Gastrocnemius medialis (tissue), 4 donors: ENCODE results near the gene SLC52A1. TPM values are rescaled to one million over a fixed set of nuclear protein-coding genes. Genes with fewer than 3 reads are reported as not detected.

Experiments used
- ATAC-seq, 2 donors: fragments of 150-250 bp; one replicate each; pipeline ENCODE4 v1.9.1; 2016
- DNase-seq, 2 donors: peaks; one replicate each; pipeline ENCODE4 v3.0.0-alpha.2; 2019
- H3K27ac ChIP-seq, 4 donors: fragments of 200-600 bp; sonication (generic); 1 replicate in 1 of 4; 2 replicates in 3 of 4; pipeline ENCODE4 v1.5.1; 2016 to 2018; ENCODE audit warnings: mild to moderate bottlenecking in 2 of 4, moderate library complexity in 1 of 4
- H3K27me3 ChIP-seq, 3 donors: fragments of 200-600 bp; sonication (generic) in 2 of 3; 1 replicate in 1 of 3; 2 replicates in 2 of 3; pipeline versions ENCODE4 v1.5.1 to v1.6.0; 2016 to 2019; ENCODE audit warnings: mild to moderate bottlenecking in 1 of 3, moderate library complexity in 1 of 3
- H3K36me3 ChIP-seq, 2 donors: fragments of 200-600 bp; sonication (generic) in 1 of 2; one replicate each; pipeline ENCODE4 v1.5.1; 2017 to 2018
- H3K4me1 ChIP-seq, 2 donors: fragments of 200-600 bp; sonication (generic) in 1 of 2; one replicate each; pipeline ENCODE4 v1.5.1; 2016 to 2017; ENCODE audit warnings: mild to moderate bottlenecking in 2 of 2
- H3K4me3 ChIP-seq, 4 donors: fragments of 200-600 bp; sonication (generic) in 3 of 4; 1 replicate in 1 of 4; 2 replicates in 3 of 4; pipeline ENCODE4 v1.5.1; 2016 to 2019; ENCODE audit warnings: mild to moderate bottlenecking in 2 of 4
- H3K9me3 ChIP-seq, 3 donors: fragments of 200-600 bp; sonication (generic) in 2 of 3; 1 replicate in 1 of 3; 2 replicates in 2 of 3; pipeline ENCODE4 v1.5.1; 2016 to 2019
- POLR2A ChIP-seq, 2 donors: fragments of 450-650 bp; IDR thresholded peaks; one replicate each; pipeline ENCODE4 v1.6.1; 2017; ENCODE audit warnings: antibody characterized with exemption in 2 of 2, mild to moderate bottlenecking in 2 of 2, moderate library complexity in 2 of 2
- in situ Hi-C, 4 donors: fragments of 200-750 bp; cut with MboI; loops; one replicate each; pipeline versions ENCODE4 v1.15.0 to v1.8.0; 2017; ENCODE audit warnings: low sequenced_read_pairs in 4 of 4
- intact Hi-C: fragments of 100-400 bp; cut with DNase I; formaldehyde crosslinking; loops from one replicate; pipeline ENCODE4 v1.15.1; 2023; ENCODE audit warnings: low total_unique reads
- total RNA-seq, 4 donors: library from RNA; depleted of rRNA; stranded (reverse); fragments of >200 nt; gene quantifications; one replicate each; pipeline versions ENCODE4 v1.1.0 to v1.2.3, GENCODE V29; 2016
- TF ChIP-seq, protein P1 (sequence below), 5 experiments: fragments of 450-650 bp in 3 of 5; fragments of 200-600 bp in 2 of 5; sonication (generic) in 2 of 5; IDR thresholded peaks in 4 of 5; conservative IDR thresholded peaks in 1 of 5; 1 replicate in 4 of 5; 2 replicates in 1 of 5; pipeline ENCODE4 v1.5.1; 2016 to 2019; ENCODE audit warnings: antibody characterized with exemption in 5 of 5, mild to moderate bottlenecking in 3 of 5, moderate library complexity in 3 of 5

SLC52A1 gene
- total RNA-seq, 4 donors from 2014 or later, result not detected

DNA sequence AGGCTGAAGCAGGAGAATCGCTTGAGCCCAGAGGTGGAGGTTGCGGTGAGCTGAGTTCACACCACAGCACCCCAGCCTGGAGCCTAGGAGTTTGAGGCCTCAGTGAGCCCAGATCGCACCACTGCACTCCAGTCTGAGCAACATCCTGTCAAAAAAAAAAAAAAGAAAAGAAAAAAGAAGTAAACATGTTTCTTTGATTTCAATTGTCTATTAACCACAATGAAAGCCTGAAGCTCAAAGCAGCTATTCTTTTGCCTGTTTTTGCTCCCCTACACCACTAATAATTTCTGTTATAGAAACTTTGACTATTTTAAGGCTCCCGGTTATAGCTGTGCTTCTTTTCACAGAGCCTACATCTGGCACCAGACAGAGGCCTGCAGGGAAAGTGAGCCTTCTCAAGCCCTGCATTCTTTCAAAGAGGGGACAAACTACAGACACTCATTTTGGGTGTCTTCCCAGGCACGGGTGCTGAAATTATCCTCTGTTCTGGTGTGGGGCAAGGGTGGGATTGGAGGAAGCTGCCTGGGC is 14.2 kb upstream of the SLC52A1 start:
- in situ Hi-C loops, result no loop called here
- H3K36me3 ChIP-seq, result no peaks in the 10 kb centered on the region
- H3K9me3 ChIP-seq, result no peaks in the 10 kb centered on the region
- ATAC-seq (no peak), DNase-seq (no peak)
- H3K27me3 ChIP-seq, result no peaks in the 10 kb centered on the region
- H3K4me1 ChIP-seq, result peaks cover 0 to 8% of the 10 kb centered on the region in 2 donors
- intact Hi-C loops, result loop anchor here (2.0 kb wide), 1 partner anchor 15 kb away; the partner anchor contains the start of gene SLC52A1
- no peak overlapping the region for H3K4me3 ChIP-seq
- TF ChIP-seq POLR2A (IDR thresholded peaks at IDR 0.05), result no peak
- TF ChIP-seq, protein P1, sequence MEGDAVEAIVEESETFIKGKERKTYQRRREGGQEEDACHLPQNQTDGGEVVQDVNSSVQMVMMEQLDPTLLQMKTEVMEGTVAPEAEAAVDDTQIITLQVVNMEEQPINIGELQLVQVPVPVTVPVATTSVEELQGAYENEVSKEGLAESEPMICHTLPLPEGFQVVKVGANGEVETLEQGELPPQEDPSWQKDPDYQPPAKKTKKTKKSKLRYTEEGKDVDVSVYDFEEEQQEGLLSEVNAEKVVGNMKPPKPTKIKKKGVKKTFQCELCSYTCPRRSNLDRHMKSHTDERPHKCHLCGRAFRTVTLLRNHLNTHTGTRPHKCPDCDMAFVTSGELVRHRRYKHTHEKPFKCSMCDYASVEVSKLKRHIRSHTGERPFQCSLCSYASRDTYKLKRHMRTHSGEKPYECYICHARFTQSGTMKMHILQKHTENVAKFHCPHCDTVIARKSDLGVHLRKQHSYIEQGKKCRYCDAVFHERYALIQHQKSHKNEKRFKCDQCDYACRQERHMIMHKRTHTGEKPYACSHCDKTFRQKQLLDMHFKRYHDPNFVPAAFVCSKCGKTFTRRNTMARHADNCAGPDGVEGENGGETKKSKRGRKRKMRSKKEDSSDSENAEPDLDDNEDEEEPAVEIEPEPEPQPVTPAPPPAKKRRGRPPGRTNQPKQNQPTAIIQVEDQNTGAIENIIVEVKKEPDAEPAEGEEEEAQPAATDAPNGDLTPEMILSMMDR (IDR thresholded peaks at IDR 0.05 in 4 of 5, conservative IDR thresholded peaks at IDR 0.05 in 1 of 5), result no peak
- H3K27ac ChIP-seq, result peak overlapping the region; percentile 6 to 63 (median 38)

DNA sequence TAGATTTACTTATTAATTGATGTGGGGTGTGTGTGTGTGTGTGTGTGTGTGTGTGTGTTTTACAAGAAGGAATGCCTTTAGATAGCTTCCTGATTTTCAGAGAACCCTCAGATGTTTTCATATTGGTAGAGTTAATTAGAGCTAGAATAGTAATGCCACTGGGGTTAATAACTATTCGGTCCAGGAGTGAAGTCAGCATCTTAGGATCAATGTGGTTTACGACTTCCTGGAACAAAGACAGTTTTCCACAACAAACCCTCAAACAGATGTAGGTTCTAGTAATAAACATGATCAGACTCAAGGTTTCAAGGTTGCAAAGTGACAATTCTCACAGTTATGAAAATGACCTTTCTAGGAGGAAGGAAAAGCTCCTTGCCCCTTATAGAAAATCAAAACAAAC is 12.2 kb upstream of the SLC52A1 start:
- peaks cover 0 to 8% of the 10 kb centered on the region in 2 donors for H3K4me1 ChIP-seq
- H3K27ac ChIP-seq, result no peak overlapping the region
- intact Hi-C loops, result no loop called here
- ATAC-seq (no peak), DNase-seq (no peak)
- TF ChIP-seq, protein P1 (IDR thresholded peaks at IDR 0.05 in 4 of 5, conservative IDR thresholded peaks at IDR 0.05 in 1 of 5), result no peak
- no peak for TF ChIP-seq POLR2A (IDR thresholded peaks at IDR 0.05)
- H3K36me3 ChIP-seq, result no peaks in the 10 kb centered on the region
- no peaks in the 10 kb centered on the region for H3K9me3 ChIP-seq
- no peak overlapping the region for H3K4me3 ChIP-seq
- in situ Hi-C loops, result no loop called here
- no peaks in the 10 kb centered on the region for H3K27me3 ChIP-seq

DNA sequence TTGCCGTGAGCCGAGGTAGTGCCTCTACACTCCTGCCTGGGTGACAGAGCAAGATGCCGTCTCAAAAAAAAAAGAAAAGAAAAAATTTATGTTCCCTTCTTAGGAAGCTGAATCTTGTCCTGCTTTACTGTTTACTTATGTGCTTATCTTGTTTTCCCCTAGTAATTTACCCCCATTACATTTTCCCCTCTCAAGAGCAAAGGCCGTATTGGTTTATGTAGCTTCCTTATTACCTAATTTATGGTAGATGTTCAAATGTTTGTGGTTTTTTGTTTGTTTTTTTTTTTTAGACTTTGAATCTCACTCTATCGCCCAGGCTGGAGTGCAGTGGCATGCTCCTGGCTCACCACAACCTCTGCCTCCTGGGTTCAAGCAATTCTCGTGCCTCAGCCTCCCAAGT is 10.3 kb upstream of the SLC52A1 start:
- Histone ChIP-seq H3K36me3 (no peaks in the 10 kb centered on the region), H3K9me3 (no peaks in the 10 kb centered on the region), H3K27ac (no peak overlapping the region), H3K4me3 (no peak overlapping the region), H3K4me1 (peaks cover 0 to 8% of the 10 kb centered on the region in 2 donors), H3K27me3 (no peaks in the 10 kb centered on the region)
- in situ Hi-C loops, result no loop called here
- no peak for ATAC-seq
- no peak for TF ChIP-seq POLR2A (IDR thresholded peaks at IDR 0.05)
- TF ChIP-seq, protein P1 (IDR thresholded peaks at IDR 0.05 in 4 of 5, conservative IDR thresholded peaks at IDR 0.05 in 1 of 5), result no peak
- no peak for DNase-seq
- intact Hi-C loops, result no loop called here

DNA sequence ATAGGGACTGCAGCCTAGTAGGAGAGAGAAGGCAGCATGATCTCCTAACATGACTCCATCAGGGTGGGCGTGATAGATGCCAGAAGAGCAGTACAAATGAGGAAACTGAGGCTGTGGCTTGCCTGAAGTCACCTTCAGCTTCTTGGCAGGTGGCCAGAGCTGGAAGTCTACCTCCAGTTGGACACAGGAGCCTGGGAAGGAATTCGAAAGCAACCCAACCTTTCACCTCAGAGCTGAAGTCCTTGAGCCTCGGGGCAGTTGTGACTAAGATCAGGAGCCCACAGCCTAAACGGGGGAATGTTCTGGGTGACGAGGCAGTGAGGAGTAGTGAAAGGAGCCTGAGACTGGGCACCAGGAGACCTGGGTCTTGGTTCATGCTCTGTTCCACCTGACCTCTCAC is 9.4 kb upstream of the SLC52A1 start:
- TF ChIP-seq, protein P1 (IDR thresholded peaks at IDR 0.05 in 4 of 5, conservative IDR thresholded peaks at IDR 0.05 in 1 of 5), result no peak
- TF ChIP-seq POLR2A (IDR thresholded peaks at IDR 0.05), result no peak
- Histone ChIP-seq H3K4me3 (no peak overlapping the region), H3K27me3 (no peaks in the 10 kb centered on the region), H3K36me3 (no peaks in the 10 kb centered on the region), H3K9me3 (no peaks in the 10 kb centered on the region), H3K27ac (no peak overlapping the region), H3K4me1 (peaks cover 0 to 2% of the 10 kb centered on the region in 2 donors)
- ATAC-seq (no peak), DNase-seq (no peak)
- in situ Hi-C loops (no loop called here), intact Hi-C loops (no loop called here)

DNA sequence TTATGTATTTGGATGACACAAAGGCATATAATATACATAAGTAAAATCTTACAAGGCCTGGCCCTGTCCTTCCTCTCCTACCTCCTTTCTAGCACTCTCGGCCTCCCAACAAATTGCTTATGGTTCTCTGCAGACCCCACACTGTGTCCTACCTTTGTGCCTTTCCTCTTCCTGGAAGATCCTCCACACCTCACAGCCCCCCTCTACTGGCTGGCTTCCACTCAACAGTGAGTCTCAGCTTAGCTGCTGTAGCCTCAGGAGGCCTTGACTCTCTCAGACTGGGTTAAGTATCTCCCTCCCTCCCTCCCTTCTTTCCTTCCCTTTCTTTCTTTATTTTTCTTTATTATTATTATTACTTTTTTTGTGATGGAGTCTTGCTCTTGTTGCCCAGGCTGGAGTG is 8.3 kb upstream of the SLC52A1 start:
- TF ChIP-seq, protein P1 (IDR thresholded peaks at IDR 0.05 in 4 of 5, conservative IDR thresholded peaks at IDR 0.05 in 1 of 5), result no peak
- TF ChIP-seq POLR2A (IDR thresholded peaks at IDR 0.05), result no peak
- no peak overlapping the region for H3K4me3 ChIP-seq
- H3K27me3 ChIP-seq, result no peaks in the 10 kb centered on the region
- DNase-seq (no peak), ATAC-seq (no peak)
- intact Hi-C loops (no loop called here), in situ Hi-C loops (no loop called here)
- H3K27ac ChIP-seq, result no peak overlapping the region
- no peaks in the 10 kb centered on the region for H3K9me3 ChIP-seq
- H3K4me1 ChIP-seq, result no peaks in the 10 kb centered on the region
- H3K36me3 ChIP-seq, result no peaks in the 10 kb centered on the region
